Activated gamma-delta T cell treated with Interleukin-2 at 50 U/mL for 16 hours (primary cell): ENCODE measurements around the gene NTSR1.

ENCODE experiments used
- DNase-seq: peaks from one replicate; pipeline ENCODE4 v3.0.0-alpha.2; 2020

NTSR1 gene

GRCh38 chr20:62772990-62773844 lies 64.6 kb downstream of the NTSR1 start:
- DNase-seq, result no peak

GRCh38 chr20:62773845-62774714 lies 65.4 kb downstream of the NTSR1 start:
- no peak for DNase-seq

GRCh38 chr20:62774762-62775161 lies 66.1 kb downstream of the NTSR1 start:
- DNase-seq, result no peak

- no peak for DNase-seq
Observed at GRCh38 chr20:62775206-62775605, 66.6 kb downstream of the NTSR1 start.

GRCh38 chr20:62776035-62776691 lies 67.5 kb downstream of the NTSR1 start:
- no peak for DNase-seq

- DNase-seq, result peak; percentile 66
Observed at GRCh38 chr20:62776692-62777527, 68.3 kb downstream of the NTSR1 start.

- DNase-seq, result no peak
Observed at GRCh38 chr20:62777528-62777830, 68.8 kb downstream of the NTSR1 start.

GRCh38 chr20:62778058-62778457 lies 69.4 kb downstream of the NTSR1 start:
- DNase-seq, result no peak

- no peak for DNase-seq
Observed at GRCh38 chr20:62778601-62779416, 70.2 kb downstream of the NTSR1 start.

- DNase-seq, result no peak
Observed at GRCh38 chr20:62779417-62779685, 70.7 kb downstream of the NTSR1 start.

GRCh38 chr20:62780204-62780603 lies 71.6 kb downstream of the NTSR1 start:
- DNase-seq, result no peak

- DNase-seq, result no peak
Observed at GRCh38 chr20:62780696-62781095, 72.1 kb downstream of the NTSR1 start.

- DNase-seq, result no peak
Observed at GRCh38 chr20:62782149-62782892, 73.7 kb downstream of the NTSR1 start.

GRCh38 chr20:62782893-62783278 lies 74.2 kb downstream of the NTSR1 start:
- no peak for DNase-seq

GRCh38 chr20:62784497-62784896 lies 75.9 kb downstream of the NTSR1 start:
- no peak for DNase-seq

GRCh38 chr20:62785393-62785792 lies 76.8 kb downstream of the NTSR1 start:
- no peak for DNase-seq

GRCh38 chr20:62786157-62786556 lies 77.5 kb downstream of the NTSR1 start:
- DNase-seq, result no peak

GRCh38 chr20:62787321-62787720 lies 78.7 kb downstream of the NTSR1 start:
- DNase-seq, result no peak

- DNase-seq, result no peak
Observed at GRCh38 chr20:62787866-62788265, 79.2 kb downstream of the NTSR1 start.

GRCh38 chr20:62788607-62789006 lies 80.0 kb downstream of the NTSR1 start:
- no peak for DNase-seq

- no peak for DNase-seq
Observed at GRCh38 chr20:62790075-62790474, 81.4 kb downstream of the NTSR1 start.
